Retinal pigment epithelial cell (primary cell): ENCODE measurements around the gene EEF1AKMT2.

Experiments used
- DNase-seq: peaks from one replicate; pipeline ENCODE4 v3.0.0-alpha.2; 2010; ENCODE audit warnings: low read depth
- H3K4me3 ChIP-seq: 2 replicates; pipeline ENCODE4 v1.5.1; 2011; ENCODE audit warnings: mild to moderate bottlenecking, low read length, control low read depth, moderate library complexity
- TF ChIP-seq, protein P1 (sequence below): conservative IDR thresholded peaks from 2 replicates; pipeline ENCODE4 v1.5.1; 2011; ENCODE audit warnings: low read depth, low read length, control low read depth, inconsistent platforms

EEF1AKMT2 gene

GRCh38 chr10:124741281-124741921 is 50.3 kb downstream of the EEF1AKMT2 start:
- DNase-seq = no peak
- no peak overlapping the region for H3K4me3 ChIP-seq

DNA sequence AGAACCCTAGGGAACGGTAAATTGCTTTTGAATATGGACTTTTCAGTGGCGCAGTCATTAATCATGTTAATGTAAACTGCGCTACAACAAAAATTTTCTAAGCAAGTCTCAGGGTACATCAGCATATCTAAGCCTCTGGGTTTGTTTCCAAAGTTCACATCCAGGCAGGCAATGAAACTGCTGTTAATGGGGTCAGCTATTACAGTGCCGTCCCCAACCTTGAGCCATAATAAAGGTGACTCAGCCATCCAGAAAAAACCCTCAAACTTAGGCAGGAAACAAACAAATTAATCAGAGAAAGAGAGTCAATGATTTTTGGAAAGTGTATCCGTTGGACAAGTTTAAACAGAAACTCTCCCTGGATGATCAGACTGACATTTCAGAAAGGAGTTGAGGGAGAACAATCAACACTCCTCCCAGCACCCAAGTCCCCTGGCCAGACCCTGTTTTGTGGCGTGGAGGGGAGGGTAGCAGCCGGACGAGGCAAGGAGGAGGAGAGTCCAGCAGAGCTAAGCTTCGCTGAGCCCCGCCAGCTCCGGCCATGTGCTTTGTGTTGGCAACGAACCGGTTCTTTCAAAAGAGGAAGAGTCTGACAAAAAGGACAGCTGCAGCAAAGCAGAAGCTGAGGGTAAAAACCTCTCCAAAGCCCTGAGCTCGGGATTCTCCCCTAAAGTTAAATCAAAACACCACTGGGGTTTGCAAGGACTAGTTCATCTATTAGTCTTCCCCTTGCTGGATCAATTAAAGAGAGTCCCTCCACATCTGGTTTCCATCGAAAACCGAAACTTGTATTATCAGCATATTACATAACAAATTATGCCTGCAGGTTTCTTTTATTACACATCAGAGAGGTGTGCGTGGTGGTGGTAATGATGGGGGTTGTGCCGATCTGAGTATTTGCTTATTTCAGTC is 51.1 kb downstream of the EEF1AKMT2 start:
- no peak overlapping the region for H3K4me3 ChIP-seq
- DNase-seq = no peak
- TF ChIP-seq, protein P1, sequence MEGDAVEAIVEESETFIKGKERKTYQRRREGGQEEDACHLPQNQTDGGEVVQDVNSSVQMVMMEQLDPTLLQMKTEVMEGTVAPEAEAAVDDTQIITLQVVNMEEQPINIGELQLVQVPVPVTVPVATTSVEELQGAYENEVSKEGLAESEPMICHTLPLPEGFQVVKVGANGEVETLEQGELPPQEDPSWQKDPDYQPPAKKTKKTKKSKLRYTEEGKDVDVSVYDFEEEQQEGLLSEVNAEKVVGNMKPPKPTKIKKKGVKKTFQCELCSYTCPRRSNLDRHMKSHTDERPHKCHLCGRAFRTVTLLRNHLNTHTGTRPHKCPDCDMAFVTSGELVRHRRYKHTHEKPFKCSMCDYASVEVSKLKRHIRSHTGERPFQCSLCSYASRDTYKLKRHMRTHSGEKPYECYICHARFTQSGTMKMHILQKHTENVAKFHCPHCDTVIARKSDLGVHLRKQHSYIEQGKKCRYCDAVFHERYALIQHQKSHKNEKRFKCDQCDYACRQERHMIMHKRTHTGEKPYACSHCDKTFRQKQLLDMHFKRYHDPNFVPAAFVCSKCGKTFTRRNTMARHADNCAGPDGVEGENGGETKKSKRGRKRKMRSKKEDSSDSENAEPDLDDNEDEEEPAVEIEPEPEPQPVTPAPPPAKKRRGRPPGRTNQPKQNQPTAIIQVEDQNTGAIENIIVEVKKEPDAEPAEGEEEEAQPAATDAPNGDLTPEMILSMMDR = no peak

More at GRCh38 chr10:124741281-124741921, 50.3 kb downstream of the EEF1AKMT2 start:
- TF ChIP-seq, protein P1 = peak; percentile 80

DNA sequence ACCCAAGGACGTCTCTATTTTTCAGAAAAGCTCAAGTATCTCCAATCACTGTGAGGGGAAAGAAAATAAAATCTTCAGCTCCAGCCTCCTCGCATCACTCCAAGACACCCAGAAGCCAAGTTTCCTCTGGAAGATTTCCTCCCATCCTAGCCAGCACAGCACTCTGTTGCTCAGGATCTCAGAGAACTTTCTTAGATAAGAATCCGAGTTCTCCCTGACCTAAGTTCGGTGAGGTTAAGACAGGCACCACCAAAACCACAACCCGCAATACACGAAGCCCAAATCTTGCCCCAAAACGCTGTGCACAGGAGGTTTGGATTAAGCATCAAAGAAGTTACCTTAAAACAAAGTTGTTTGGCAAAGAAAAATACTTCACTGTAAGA is 51.7 kb downstream of the EEF1AKMT2 start:
- H3K4me3 ChIP-seq = no peak overlapping the region
- TF ChIP-seq, protein P1 = no peak
- no peak for DNase-seq

DNA sequence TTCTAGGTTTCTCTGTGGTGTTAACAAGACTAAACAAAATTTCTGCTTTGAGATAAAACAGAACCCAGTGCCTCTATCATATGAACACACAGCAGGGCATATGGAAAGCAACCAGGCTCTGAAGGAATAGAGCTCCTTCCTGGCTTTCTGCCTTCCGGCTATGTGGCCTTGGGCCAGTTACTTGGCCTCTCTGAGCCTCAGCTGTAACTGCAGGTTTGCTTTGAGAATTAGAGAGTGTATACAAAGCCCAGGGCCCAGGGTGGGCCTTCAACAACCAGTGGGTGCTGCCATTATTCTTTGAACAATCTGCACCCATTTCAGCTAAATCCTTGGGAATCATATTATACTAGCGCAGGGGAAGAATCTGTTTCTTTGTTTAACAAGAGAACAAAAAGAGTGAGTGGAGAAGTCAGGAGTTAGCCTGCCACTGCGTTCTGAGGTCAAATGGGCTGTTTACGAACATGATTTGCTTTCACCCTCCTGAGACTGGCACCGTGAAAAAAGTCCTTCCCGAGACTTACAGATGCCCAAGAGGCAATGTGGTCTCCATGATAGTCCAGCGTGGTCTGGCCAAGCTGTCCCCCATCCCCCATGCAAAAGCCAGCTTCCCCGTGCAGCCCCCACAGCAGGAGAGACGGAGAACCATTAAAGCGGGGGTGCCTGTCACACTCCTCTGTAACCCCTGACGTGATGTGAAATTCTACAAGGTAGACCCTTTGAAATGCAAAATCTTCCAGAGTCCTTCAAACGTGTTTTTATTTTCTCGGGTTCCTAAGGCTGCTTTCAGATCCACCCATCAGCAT is 52.4 kb downstream of the EEF1AKMT2 start:
- no peak for DNase-seq
- TF ChIP-seq, protein P1 = no peak
- no peak overlapping the region for H3K4me3 ChIP-seq

- DNase-seq = no peak
- H3K4me3 ChIP-seq = no peak overlapping the region
- TF ChIP-seq, protein P1 = no peak
Measured at GRCh38 chr10:124738441-124738840, 53.2 kb downstream of the EEF1AKMT2 start.

GRCh38 chr10:124737708-124738107 is 54.0 kb downstream of the EEF1AKMT2 start:
- H3K4me3 ChIP-seq = no peak overlapping the region
- DNase-seq = no peak
- TF ChIP-seq, protein P1 = no peak
